MM.1S (cell line): Measurements from ENCODE around the gene HS1BP3.

ENCODE experiments used
- DNase-seq: peaks from one replicate; pipeline ENCODE4 v3.0.0-alpha.2; 2015
- H2AFZ ChIP-seq: fragments of 300-600 bp; sonication (generic); 2 replicates; pipeline ENCODE4 v1.6.0; 2016; ENCODE audit warnings: antibody characterized with exemption, low read length
- H3F3A ChIP-seq: fragments of 300-600 bp; sonication (generic); 2 replicates; pipeline ENCODE4 v1.6.1; 2016; ENCODE audit warnings: mild to moderate bottlenecking, antibody characterized with exemption, low read length, moderate library complexity, mixed read lengths; ENCODE audit not compliant: insufficient read depth
- H3K27ac ChIP-seq: fragments of 300-600 bp; sonication (generic); 2 replicates; pipeline ENCODE4 v1.5.1; 2016; ENCODE audit warnings: mild to moderate bottlenecking, low read length
- H3K27me3 ChIP-seq: fragments of 300-600 bp; sonication (generic); replicated peaks from 2 replicates; pipeline ENCODE4 v1.6.0; 2016; ENCODE audit warnings: low read length; ENCODE audit not compliant: insufficient read depth
- H3K36me3 ChIP-seq: fragments of 300-600 bp; sonication (generic); replicated peaks from 2 replicates; pipeline ENCODE4 v1.6.1; 2016; ENCODE audit warnings: mild to moderate bottlenecking, low read length, mixed read lengths; ENCODE audit not compliant: insufficient read depth
- H3K4me1 ChIP-seq: fragments of 300-600 bp; sonication (generic); 2 replicates; pipeline ENCODE4 v1.6.1; 2016; ENCODE audit warnings: low read length, mixed read lengths
- H3K4me2 ChIP-seq: fragments of 300-600 bp; sonication (generic); 2 replicates; pipeline ENCODE4 v1.6.0; 2016; ENCODE audit warnings: low read depth, low read length
- H3K4me3 ChIP-seq: fragments of 300-600 bp; sonication (generic); 2 replicates; pipeline ENCODE4 v1.5.1; 2016; ENCODE audit warnings: low read length, mixed read lengths
- H3K79me2 ChIP-seq: fragments of 300-600 bp; sonication (generic); 2 replicates; pipeline ENCODE4 v1.6.1; 2016; ENCODE audit warnings: mixed run types, low read length, mixed read lengths
- H3K9ac ChIP-seq: fragments of 300-600 bp; sonication (generic); 2 replicates; pipeline ENCODE4 v1.6.1; 2016; ENCODE audit warnings: low read length, mixed read lengths
- H3K9me2 ChIP-seq: fragments of 300-600 bp; sonication (generic); replicated peaks from 2 replicates; pipeline ENCODE4 v1.6.1; 2016; ENCODE audit warnings: mild to moderate bottlenecking, low read length, mixed read lengths; ENCODE audit not compliant: insufficient read depth
- H3K9me3 ChIP-seq: fragments of 300-600 bp; sonication (generic); replicated peaks from 2 replicates; pipeline ENCODE4 v1.6.1; 2016; ENCODE audit warnings: mild to moderate bottlenecking, low read length, mixed read lengths; ENCODE audit not compliant: insufficient read depth
- H4K20me1 ChIP-seq: fragments of 300-600 bp; sonication (generic); 2 replicates; pipeline ENCODE4 v1.6.1; 2016; ENCODE audit warnings: mild to moderate bottlenecking, low read length, moderate library complexity, mixed read lengths; ENCODE audit not compliant: insufficient read depth
- EZH2 ChIP-seq: fragments of 300-600 bp; sonication (generic); optimal IDR thresholded peaks from 2 replicates; pipeline ENCODE3; 2017; ENCODE audit warnings: low read depth, mild to moderate bottlenecking, antibody characterized with exemption, low read length, mixed read lengths
- EZH2phosphoT487 ChIP-seq: fragments of 300-600 bp; sonication (generic); IDR thresholded peaks from 2 replicates; pipeline ENCODE4 v1.6.1; 2018; ENCODE audit warnings: antibody characterized with exemption, low read length
- TF ChIP-seq, protein P1 (sequence below): fragments of 300-600 bp; sonication (generic); IDR thresholded peaks from 2 replicates; pipeline ENCODE4 v1.5.1; 2016; ENCODE audit warnings: antibody characterized with exemption, low read length, mixed read lengths

HS1BP3 gene

DNA sequence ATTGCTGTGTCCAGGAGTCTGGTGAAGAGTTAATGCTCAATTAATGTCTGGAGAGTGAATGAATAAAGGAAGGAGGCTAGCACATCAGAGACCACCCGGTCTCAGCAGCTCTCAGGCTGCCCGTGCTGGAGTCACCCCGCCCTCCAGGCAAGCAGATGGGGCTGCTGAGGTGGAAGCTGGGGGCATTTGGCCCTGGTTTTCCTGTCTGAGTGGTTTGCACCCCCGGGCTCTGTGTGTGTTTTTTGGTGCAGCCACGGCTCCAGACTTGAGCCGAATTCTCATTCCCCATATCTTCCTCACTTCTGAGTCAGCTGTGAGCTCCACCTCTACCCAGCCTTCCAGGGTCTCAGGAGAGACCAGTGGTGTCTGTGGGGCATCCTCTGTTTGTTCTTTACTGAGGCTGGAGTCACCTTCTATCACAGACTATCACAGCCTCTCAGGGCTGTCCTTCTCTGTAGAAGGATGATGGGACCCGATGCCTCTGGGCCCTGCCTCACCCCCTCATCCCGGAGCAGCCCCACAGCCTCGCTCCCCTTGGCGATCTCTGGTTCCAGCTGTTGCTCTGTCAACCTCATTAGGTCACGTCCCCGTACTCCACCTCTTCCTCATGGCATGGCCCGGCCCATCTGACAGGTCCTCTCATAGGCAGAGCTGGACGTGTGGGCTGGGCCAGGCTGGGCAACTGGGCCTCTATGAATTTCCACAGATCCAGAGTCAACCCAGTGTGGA is 60.8 kb downstream of the HS1BP3 start:
- Histone ChIP-seq H3F3A (peaks cover 7% of the 10 kb centered on the region), H3K9me2 (no peaks in the 10 kb centered on the region), H3K4me3 (no peak overlapping the region), H3K4me1 (peaks cover 13% of the 10 kb centered on the region), H4K20me1 (no peaks in the 10 kb centered on the region), H3K27ac (no peak overlapping the region), H3K79me2 (no peaks in the 10 kb centered on the region), H3K9ac (no peak overlapping the region), H3K4me2 (no peak overlapping the region), H3K36me3 (no peaks in the 10 kb centered on the region), H2AFZ (no peak overlapping the region), H3K27me3 (no peaks in the 10 kb centered on the region), H3K9me3 (no peaks in the 10 kb centered on the region)
- TF ChIP-seq, protein P1, sequence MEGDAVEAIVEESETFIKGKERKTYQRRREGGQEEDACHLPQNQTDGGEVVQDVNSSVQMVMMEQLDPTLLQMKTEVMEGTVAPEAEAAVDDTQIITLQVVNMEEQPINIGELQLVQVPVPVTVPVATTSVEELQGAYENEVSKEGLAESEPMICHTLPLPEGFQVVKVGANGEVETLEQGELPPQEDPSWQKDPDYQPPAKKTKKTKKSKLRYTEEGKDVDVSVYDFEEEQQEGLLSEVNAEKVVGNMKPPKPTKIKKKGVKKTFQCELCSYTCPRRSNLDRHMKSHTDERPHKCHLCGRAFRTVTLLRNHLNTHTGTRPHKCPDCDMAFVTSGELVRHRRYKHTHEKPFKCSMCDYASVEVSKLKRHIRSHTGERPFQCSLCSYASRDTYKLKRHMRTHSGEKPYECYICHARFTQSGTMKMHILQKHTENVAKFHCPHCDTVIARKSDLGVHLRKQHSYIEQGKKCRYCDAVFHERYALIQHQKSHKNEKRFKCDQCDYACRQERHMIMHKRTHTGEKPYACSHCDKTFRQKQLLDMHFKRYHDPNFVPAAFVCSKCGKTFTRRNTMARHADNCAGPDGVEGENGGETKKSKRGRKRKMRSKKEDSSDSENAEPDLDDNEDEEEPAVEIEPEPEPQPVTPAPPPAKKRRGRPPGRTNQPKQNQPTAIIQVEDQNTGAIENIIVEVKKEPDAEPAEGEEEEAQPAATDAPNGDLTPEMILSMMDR, result no peak
- TF ChIP-seq EZH2phosphoT487, result no peak
- no peak for TF ChIP-seq EZH2
- no peak for DNase-seq

DNA sequence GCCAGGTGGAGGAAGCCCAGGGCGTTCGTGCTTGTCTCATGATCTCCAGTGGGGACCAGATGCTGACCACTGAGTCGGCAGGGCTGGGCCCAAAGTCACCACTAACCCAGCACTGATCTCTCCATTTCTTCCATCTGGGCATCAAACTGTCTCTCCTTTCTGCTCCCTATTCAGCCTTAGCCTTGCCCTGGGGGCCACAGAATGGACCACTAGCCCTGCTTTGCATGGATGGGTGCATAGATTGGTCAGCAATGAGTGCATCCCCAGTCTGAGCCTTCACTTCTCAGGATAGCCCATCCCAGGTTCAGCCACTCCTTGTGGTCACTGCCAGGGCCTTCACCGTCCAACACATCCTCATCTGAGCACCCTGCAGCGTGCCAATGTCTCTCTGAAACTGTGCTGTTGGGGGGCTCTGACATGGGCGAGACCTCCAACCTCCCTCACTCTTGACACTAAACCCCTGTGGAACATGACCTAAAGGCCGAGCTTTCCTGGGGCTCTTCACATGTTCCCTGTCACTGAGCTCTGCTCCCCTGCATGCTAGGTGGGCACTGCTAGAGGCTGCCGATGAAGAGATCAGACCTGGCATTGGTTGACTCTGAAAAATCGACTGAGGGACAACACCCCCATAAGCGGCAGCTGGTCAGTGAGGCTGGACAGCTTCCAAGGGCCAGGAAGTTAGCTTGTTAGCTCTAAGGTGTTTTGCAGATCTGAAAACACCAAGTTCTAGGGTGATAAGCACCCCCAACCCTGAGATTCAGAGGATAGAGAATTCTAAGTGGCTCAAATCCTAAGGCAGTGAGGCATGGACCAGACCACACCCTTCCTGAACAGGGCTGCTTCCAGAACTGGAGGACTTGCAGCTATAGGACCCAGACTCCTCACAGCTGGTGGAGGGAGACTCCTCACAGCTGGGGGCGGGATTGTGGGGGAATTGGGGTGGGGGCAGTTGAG is 61.7 kb downstream of the HS1BP3 start:
- H3K4me3 ChIP-seq, result no peak overlapping the region

DNA sequence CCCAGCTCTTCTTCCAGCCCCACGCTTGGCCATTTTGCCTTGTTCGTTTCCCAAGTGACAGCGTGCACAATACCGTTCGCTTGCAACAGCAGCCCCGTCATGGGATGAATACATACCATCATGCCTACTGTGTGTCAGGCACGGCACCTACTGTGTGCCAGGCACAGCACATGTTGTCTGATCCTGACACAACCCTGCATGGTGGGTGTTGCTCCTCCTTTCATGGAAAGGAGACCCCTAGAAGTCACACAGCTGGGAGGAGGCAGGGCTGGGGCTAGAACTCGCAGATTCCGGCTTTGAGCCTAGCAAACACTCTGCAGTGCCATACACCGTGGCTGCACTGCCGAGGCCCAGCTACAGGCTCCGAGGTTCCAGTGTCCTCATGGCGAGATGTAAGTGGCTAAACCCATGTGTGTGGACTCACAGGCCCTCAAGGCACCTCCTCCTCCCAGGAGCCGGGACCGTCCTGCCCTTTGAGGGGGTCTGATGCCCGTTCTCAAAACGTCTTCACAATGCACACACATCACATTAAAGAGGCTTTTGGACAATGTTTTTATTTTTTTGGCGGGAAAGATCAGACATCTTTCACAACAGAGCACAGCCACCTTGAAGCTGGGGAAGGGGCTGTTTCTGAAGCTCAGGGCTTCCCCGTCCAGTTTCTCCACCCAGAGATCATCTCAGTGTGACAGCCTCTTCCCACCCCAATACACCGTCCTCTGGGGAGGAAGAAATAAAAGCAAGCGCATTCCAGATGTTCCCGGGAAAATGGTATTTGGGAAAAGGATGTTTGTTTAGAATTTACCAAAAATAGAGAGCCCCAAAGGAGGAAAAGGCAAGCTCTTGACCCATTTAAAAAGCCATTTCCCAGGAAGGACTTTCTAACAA is 64.9 kb downstream of the HS1BP3 start:
- no peaks in the 10 kb centered on the region for H3K36me3 ChIP-seq
- H3K4me3 ChIP-seq, result no peak overlapping the region
- H3K27ac ChIP-seq, result no peak overlapping the region
- no peaks in the 10 kb centered on the region for H3K9me3 ChIP-seq
- no peaks in the 10 kb centered on the region for H3K79me2 ChIP-seq
- H3K4me2 ChIP-seq, result no peak overlapping the region
- H3F3A ChIP-seq, result no peaks in the 10 kb centered on the region
- H3K9me2 ChIP-seq, result no peaks in the 10 kb centered on the region
- H4K20me1 ChIP-seq, result no peaks in the 10 kb centered on the region
- H3K4me1 ChIP-seq, result no peaks in the 10 kb centered on the region
- TF ChIP-seq, protein P1, result no peak
- no peak overlapping the region for H2AFZ ChIP-seq
- no peak for DNase-seq
- no peaks in the 10 kb centered on the region for H3K27me3 ChIP-seq
- H3K9ac ChIP-seq, result no peak overlapping the region

More for the DNA sequence above, 61.7 kb downstream of the HS1BP3 start:
- no peak overlapping the region for H3K9ac ChIP-seq
- no peaks in the 10 kb centered on the region for H3K9me3 ChIP-seq
- H3K36me3 ChIP-seq, result no peaks in the 10 kb centered on the region
- no peaks in the 10 kb centered on the region for H3K27me3 ChIP-seq
- no peaks in the 10 kb centered on the region for H3K9me2 ChIP-seq
- no peak for DNase-seq
- peaks cover 3% of the 10 kb centered on the region for H3K4me1 ChIP-seq
- no peaks in the 10 kb centered on the region for H3K79me2 ChIP-seq
- H4K20me1 ChIP-seq, result no peaks in the 10 kb centered on the region
- no peaks in the 10 kb centered on the region for H3F3A ChIP-seq
- TF ChIP-seq EZH2phosphoT487, result no peak
- TF ChIP-seq, protein P1, result no peak
- no peak for TF ChIP-seq EZH2
- H3K4me2 ChIP-seq, result no peak overlapping the region
- no peak overlapping the region for H2AFZ ChIP-seq
- no peak overlapping the region for H3K27ac ChIP-seq
